RWPE2 (cell line): Measurements from ENCODE around the gene MLLT6.

Source experiments
- ATAC-seq: fragments of 200-7000 bp; cut with Tn5 transposase; 3 replicates; pipeline ENCODE4 v1.9.1; 2021; ENCODE audit warnings: low read depth
- DNase-seq: peaks from one replicate; pipeline ENCODE4 v3.0.0-alpha.2; 2020; ENCODE audit warnings: low spot score
- H3K27ac ChIP-seq: fragments of 450-650 bp; 2 replicates; pipeline ENCODE4 v1.5.1; 2017; ENCODE audit warnings: mild to moderate bottlenecking; ENCODE audit not compliant: poor library complexity, severe bottlenecking
- H3K27me3 ChIP-seq: fragments of 250-450 bp; sonication (Bioruptor Pico); 2 replicates; pipeline ENCODE4 v1.5.1; 2021; ENCODE audit warnings: mild to moderate bottlenecking, moderate library complexity; ENCODE audit not compliant: insufficient read depth, poor library complexity, severe bottlenecking
- H3K36me3 ChIP-seq: fragments of 250-450 bp; sonication (Bioruptor Pico); 2 replicates; pipeline ENCODE4 v1.5.1; 2020; ENCODE audit warnings: low read depth, mild to moderate bottlenecking, moderate library complexity
- H3K4me1 ChIP-seq: fragments of 250-450 bp; sonication (Bioruptor Pico); 2 replicates; pipeline ENCODE4 v1.5.1; 2021; ENCODE audit warnings: mild to moderate bottlenecking, moderate library complexity; ENCODE audit not compliant: insufficient read depth, poor library complexity, severe bottlenecking
- H3K4me3 ChIP-seq: fragments of 250-450 bp; sonication (Bioruptor Pico); 2 replicates; pipeline ENCODE4 v1.5.1; 2021; ENCODE audit warnings: mild to moderate bottlenecking, moderate library complexity; ENCODE audit not compliant: severe bottlenecking
- H3K9me3 ChIP-seq: fragments of 250-450 bp; sonication (Bioruptor Pico); 2 replicates; pipeline ENCODE4 v1.5.1; 2021; ENCODE audit warnings: mild to moderate bottlenecking, moderate library complexity; ENCODE audit not compliant: severe bottlenecking
- TF ChIP-seq, protein P1 (sequence below): fragments of 450-650 bp; IDR thresholded peaks from one replicate; pipeline ENCODE4 v1.5.1; 2017; ENCODE audit warnings: mild to moderate bottlenecking, moderate library complexity; ENCODE audit not compliant: poor library complexity, severe bottlenecking

Gene MLLT6

DNA sequence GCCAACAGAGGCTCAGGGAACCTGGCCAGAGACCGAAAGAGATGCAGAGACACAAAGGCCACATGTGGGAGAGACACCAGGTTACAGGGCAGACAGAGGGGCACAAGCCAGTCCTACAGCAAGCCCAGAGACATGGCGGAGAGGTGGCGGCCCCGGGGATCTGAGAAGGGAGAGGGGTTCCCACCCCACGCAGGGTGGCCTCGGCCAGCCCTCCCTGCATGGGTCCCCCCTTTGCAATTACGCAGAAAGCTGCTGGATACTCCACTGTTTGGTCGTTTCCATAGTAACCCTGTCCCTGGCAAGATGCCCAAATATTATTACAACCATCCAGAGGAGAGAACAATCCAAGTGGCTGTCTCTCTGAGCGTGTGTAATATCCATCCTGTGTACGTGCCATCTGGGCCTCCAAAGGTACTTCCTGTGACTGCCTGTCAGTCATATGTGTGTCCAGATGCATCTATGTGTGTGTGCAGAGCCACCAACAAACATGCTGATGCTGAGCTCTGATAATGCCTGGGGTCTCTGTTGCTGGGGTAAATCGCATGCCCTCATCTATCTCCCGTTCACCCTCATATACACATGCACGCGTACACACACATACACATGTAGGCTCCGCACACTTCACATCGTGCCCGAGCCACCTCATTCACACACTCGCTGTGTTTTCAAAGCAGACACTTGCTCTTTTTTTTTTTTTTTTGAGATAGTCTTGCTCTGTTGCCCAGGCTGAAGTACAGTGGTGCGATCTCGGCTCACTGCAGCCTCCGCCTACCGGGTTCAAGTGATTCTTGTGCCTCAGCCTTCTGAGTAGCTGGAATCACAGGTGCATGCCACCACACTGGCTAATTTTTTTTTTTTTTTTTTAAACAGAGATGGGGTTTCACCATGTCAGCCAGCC is 37.6 kb downstream of the MLLT6 start:
- H3K27ac ChIP-seq = peak overlapping the region; percentile 40
- H3K4me3 ChIP-seq = no peak overlapping the region
- H3K36me3 ChIP-seq = peaks cover 28% of the 10 kb centered on the region
- H3K27me3 ChIP-seq = no peaks in the 10 kb centered on the region
- ATAC-seq (peak; percentile 81), DNase-seq (no peak)
- TF ChIP-seq, protein P1, sequence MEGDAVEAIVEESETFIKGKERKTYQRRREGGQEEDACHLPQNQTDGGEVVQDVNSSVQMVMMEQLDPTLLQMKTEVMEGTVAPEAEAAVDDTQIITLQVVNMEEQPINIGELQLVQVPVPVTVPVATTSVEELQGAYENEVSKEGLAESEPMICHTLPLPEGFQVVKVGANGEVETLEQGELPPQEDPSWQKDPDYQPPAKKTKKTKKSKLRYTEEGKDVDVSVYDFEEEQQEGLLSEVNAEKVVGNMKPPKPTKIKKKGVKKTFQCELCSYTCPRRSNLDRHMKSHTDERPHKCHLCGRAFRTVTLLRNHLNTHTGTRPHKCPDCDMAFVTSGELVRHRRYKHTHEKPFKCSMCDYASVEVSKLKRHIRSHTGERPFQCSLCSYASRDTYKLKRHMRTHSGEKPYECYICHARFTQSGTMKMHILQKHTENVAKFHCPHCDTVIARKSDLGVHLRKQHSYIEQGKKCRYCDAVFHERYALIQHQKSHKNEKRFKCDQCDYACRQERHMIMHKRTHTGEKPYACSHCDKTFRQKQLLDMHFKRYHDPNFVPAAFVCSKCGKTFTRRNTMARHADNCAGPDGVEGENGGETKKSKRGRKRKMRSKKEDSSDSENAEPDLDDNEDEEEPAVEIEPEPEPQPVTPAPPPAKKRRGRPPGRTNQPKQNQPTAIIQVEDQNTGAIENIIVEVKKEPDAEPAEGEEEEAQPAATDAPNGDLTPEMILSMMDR = no peak
- H3K4me1 ChIP-seq = peaks cover 10% of the 10 kb centered on the region
- no peaks in the 10 kb centered on the region for H3K9me3 ChIP-seq

DNA sequence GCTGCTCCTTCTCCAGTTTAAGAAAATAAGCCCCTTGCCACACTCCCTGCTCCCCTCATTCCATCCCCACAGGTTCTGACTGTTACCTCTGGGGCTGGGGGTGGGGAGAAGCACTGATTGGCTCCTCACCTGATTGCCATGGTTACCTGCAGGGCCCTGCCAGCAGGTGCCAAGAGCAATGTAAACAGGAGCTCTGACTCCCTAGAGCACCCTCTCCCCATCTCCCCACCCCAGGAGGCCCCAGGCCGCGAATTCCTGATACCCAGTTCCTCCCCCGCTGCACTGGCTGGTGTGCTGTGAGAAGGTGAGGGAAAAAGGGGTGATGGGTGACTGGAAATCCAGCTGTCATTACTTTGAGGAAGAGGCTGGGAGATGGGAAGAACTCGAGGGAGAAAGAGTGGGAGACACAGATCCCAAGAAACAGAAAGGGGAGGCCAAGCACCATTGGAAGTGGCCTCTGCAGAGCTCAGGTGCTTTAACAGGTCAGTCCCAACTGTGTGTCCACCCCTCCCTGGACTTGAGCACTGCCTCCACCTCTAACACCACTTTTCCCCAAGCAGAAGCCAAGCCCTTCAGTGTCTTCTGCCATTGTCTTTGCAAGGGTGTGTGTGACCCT is 38.6 kb downstream of the MLLT6 start:
- no peak for DNase-seq
- H3K27ac ChIP-seq = no peak overlapping the region
- H3K4me1 ChIP-seq = peaks cover 10% of the 10 kb centered on the region
- H3K9me3 ChIP-seq = no peaks in the 10 kb centered on the region
- H3K4me3 ChIP-seq = no peak overlapping the region
- H3K36me3 ChIP-seq = peaks cover 19% of the 10 kb centered on the region
- no peaks in the 10 kb centered on the region for H3K27me3 ChIP-seq
- ATAC-seq = no peak
- TF ChIP-seq, protein P1 = no peak

- Histone ChIP-seq H3K27me3 (no peaks in the 10 kb centered on the region), H3K4me3 (no peak overlapping the region), H3K9me3 (no peaks in the 10 kb centered on the region), H3K4me1 (peaks cover 10% of the 10 kb centered on the region), H3K36me3 (0 out of 2 replicates have a peak, but pooled peaks cover 5% of the 10 kb centered on the region), H3K27ac (no peak overlapping the region)
- no peak for DNase-seq
- TF ChIP-seq, protein P1 = no peak
- no peak for ATAC-seq
Measured at GRCh38 chr17:38745545-38745944, 40.5 kb downstream of the MLLT6 start.

DNA sequence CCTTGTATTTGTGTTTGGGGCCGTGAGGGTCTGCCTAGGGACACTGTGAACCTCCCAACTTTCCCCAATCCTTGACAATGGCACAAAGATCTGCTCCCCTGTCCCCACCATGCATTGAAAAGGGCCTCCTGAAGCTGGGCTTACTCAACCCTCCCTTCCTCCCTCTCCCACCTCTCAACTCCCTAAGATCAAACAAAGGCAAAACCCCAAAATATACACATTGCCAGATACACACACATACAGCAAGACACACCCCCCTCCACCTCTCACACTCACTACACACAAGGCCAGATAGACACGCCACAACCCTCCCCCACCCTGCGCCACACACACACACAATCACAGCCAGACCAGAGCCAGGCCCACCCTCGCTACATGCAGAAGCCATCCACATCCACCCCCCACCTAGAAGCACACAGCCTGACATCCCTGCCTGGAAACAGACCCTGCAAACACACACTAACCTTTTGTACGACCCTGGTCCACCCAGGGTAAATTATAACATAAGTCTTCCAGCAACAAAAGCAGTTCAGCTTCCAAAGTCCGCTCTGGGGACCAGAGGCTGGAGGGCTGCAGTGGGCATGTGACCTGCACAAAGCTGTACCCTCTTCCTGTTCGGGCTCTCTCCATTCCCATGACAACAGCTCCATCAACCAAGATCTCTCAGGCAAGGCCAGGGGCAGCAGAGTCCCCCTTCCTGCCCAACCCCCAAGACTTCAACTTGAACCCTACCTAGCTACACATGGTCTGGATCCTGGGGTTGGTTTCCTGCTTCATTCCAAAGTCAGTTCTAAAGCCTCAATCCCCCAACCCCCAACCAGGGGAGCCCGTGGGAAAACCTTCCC is 41.2 kb downstream of the MLLT6 start:
- TF ChIP-seq, protein P1 = no peak
- 0 out of 2 replicates have a peak, but pooled peaks cover 5% of the 10 kb centered on the region for H3K36me3 ChIP-seq
- peaks cover 10% of the 10 kb centered on the region for H3K4me1 ChIP-seq
- DNase-seq (no peak), ATAC-seq (no peak)
- peak overlapping the region; percentile 76 for H3K4me3 ChIP-seq
- no peaks in the 10 kb centered on the region for H3K9me3 ChIP-seq
- H3K27me3 ChIP-seq = no peaks in the 10 kb centered on the region
- peak overlapping the region; percentile 84 for H3K27ac ChIP-seq
